ENCODE data around the gene HIBCH. TPM values are rescaled to one million over a fixed set of nuclear protein-coding genes. Genes with fewer than 3 reads are reported as not detected.

HIBCH gene
- total and polyA plus RNA-seq, 2 donors from 2014 or later = 35.7 to 115 TPM

GRCh38 chr2:190199109-190199508, 120.5 kb downstream of the HIBCH start:
- H3K4me3 ChIP-seq (ENCODE audit: low read length in 3 of 3) = no peak overlapping the region
- no peak overlapping the region for H3K9ac ChIP-seq (ENCODE audit: low read length in 3 of 3)
- no peak for FAIRE-seq
- peaks cover 0 to 9% (median 0%) of the 10 kb centered on the region in 3 donors for H3K36me3 ChIP-seq (ENCODE audit: control insufficient read depth in 2 of 3, insufficient read depth in 3 of 3, low read length in 3 of 3)
- TF ChIP-seq, protein P1, sequence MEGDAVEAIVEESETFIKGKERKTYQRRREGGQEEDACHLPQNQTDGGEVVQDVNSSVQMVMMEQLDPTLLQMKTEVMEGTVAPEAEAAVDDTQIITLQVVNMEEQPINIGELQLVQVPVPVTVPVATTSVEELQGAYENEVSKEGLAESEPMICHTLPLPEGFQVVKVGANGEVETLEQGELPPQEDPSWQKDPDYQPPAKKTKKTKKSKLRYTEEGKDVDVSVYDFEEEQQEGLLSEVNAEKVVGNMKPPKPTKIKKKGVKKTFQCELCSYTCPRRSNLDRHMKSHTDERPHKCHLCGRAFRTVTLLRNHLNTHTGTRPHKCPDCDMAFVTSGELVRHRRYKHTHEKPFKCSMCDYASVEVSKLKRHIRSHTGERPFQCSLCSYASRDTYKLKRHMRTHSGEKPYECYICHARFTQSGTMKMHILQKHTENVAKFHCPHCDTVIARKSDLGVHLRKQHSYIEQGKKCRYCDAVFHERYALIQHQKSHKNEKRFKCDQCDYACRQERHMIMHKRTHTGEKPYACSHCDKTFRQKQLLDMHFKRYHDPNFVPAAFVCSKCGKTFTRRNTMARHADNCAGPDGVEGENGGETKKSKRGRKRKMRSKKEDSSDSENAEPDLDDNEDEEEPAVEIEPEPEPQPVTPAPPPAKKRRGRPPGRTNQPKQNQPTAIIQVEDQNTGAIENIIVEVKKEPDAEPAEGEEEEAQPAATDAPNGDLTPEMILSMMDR (IDR thresholded peaks at IDR 0.05; ENCODE audit: borderline replicate concordance, extremely low read depth, insufficient read depth) = no peak
- no peaks in the 10 kb centered on the region for H3K9me3 ChIP-seq (ENCODE audit: control insufficient read depth in 2 of 3, insufficient read depth in 1 of 3, low read length in 3 of 3)
- H3K27ac ChIP-seq (ENCODE audit: low read depth in 2 of 2, low read length in 2 of 2) = no peak overlapping the region
- no peak for DNase-seq
- no peaks in the 10 kb centered on the region for H3K27me3 ChIP-seq (ENCODE audit: control insufficient read depth, insufficient read depth, low read length)
- H3K4me1 ChIP-seq (ENCODE audit: control insufficient read depth in 2 of 3, insufficient read depth in 2 of 3, low read depth in 1 of 3, low read length in 3 of 3) = no peaks in the 10 kb centered on the region
- intact Hi-C loops (cut with DNase I) = no loop called here

- Histone ChIP-seq H3K4me1 (ENCODE audit: control insufficient read depth in 2 of 3, insufficient read depth in 2 of 3, low read depth in 1 of 3, low read length in 3 of 3) (no peaks in the 10 kb centered on the region), H3K9me3 (ENCODE audit: control insufficient read depth in 2 of 3, insufficient read depth in 1 of 3, low read length in 3 of 3) (no peaks in the 10 kb centered on the region), H3K27ac (ENCODE audit: low read depth in 2 of 2, low read length in 2 of 2) (no peak overlapping the region), H3K4me3 (ENCODE audit: low read length in 3 of 3) (no peak overlapping the region), H3K36me3 (ENCODE audit: control insufficient read depth in 2 of 3, insufficient read depth in 3 of 3, low read length in 3 of 3) (peaks cover 0 to 5% (median 0%) of the 10 kb centered on the region in 3 donors), H3K9ac (ENCODE audit: low read length in 3 of 3) (no peak overlapping the region), H3K27me3 (ENCODE audit: control insufficient read depth, insufficient read depth, low read length) (no peaks in the 10 kb centered on the region)
- TF ChIP-seq, protein P1 (IDR thresholded peaks at IDR 0.05; ENCODE audit: borderline replicate concordance, extremely low read depth, insufficient read depth) = no peak
- intact Hi-C loops (cut with DNase I) = no loop called here
- no peak for FAIRE-seq
- no peak for DNase-seq
Measured at GRCh38 chr2:190197143-190197720, 122.4 kb downstream of the HIBCH start.

DNA sequence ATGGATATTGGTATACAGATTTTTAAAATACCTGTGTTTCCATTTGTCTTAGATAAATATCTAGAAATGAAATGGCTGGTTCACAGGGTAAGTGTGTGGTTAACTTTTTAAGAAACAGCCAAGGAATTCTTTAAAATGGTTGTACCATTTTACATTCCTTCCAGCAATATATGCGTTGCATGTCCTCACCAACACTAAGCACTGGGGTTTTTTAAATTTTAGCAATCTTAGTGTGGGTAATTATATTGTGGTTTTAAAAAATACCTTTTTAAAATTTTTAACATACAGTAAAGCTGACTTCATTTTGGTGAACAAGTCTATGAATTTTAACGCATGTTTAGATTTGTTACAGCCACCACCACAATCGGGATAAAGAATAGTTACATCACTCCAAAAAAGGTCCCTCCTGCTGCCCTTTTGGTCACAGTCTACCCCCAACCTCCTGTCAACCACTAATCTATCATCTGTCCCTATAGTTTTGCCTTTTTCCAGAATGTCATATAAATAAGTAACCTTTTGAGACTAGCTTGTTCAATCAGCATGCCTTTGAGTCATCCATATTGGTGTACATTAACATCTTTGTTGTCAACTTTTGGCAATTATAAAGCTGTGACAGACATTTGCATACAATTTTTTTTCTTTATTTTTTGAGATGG, 129.0 kb downstream of the HIBCH start:
- no peak overlapping the region for H3K9ac ChIP-seq (ENCODE audit: low read length in 3 of 3)
- H3K27me3 ChIP-seq (ENCODE audit: control insufficient read depth, insufficient read depth, low read length) = no peaks in the 10 kb centered on the region
- no peak overlapping the region for H3K4me3 ChIP-seq (ENCODE audit: low read length in 3 of 3)
- H3K27ac ChIP-seq (ENCODE audit: low read depth in 2 of 2, low read length in 2 of 2) = no peak overlapping the region
- intact Hi-C loops (cut with DNase I) = no loop called here
- DNase-seq (no peak), FAIRE-seq (no peak)
- H3K9me3 ChIP-seq (ENCODE audit: control insufficient read depth in 2 of 3, insufficient read depth in 1 of 3, low read length in 3 of 3) = no peaks in the 10 kb centered on the region
- TF ChIP-seq, protein P1 (IDR thresholded peaks at IDR 0.05; ENCODE audit: borderline replicate concordance, extremely low read depth, insufficient read depth) = no peak
- H3K36me3 ChIP-seq (ENCODE audit: control insufficient read depth in 2 of 3, insufficient read depth in 3 of 3, low read length in 3 of 3) = no peaks in the 10 kb centered on the region
- H3K4me1 ChIP-seq (ENCODE audit: control insufficient read depth in 2 of 3, insufficient read depth in 2 of 3, low read depth in 1 of 3, low read length in 3 of 3) = no peaks in the 10 kb centered on the region

All from kidney (tissue), 14 donors.